Parathyroid adenoma (tissue), 2 donors: ENCODE measurements around the gene CYB5D1.

ENCODE experiments used
- H2AFZ ChIP-seq: fragments of 300-600 bp; sonication (generic); one replicate; pipeline ENCODE4 v1.7.0; 2017; ENCODE audit warnings: antibody characterized with exemption, mild to moderate bottlenecking
- H3K27ac ChIP-seq: fragments of 300-600 bp; sonication (generic); one replicate; pipeline ENCODE4 v1.7.0; 2017
- H3K27me3 ChIP-seq: fragments of 300-600 bp; sonication (generic); one replicate; pipeline ENCODE4 v1.7.0; 2017; ENCODE audit warnings: low read length; ENCODE audit not compliant: control insufficient read depth, insufficient read depth
- H3K36me3 ChIP-seq: fragments of 300-600 bp; sonication (generic); one replicate; pipeline ENCODE4 v1.7.0; 2017; ENCODE audit warnings: low read length; ENCODE audit not compliant: control insufficient read depth, insufficient read depth
- H3K4me1 ChIP-seq: fragments of 300-600 bp; sonication (generic); one replicate; pipeline ENCODE4 v1.7.0; 2017; ENCODE audit warnings: control low read depth
- H3K4me2 ChIP-seq: fragments of 300-600 bp; sonication (generic); one replicate; pipeline ENCODE4 v1.7.0; 2017; ENCODE audit warnings: low read length
- H3K4me3 ChIP-seq: fragments of 300-600 bp; sonication (generic); one replicate; pipeline ENCODE4 v1.7.0; 2017; ENCODE audit warnings: low read depth, low read length
- H3K79me2 ChIP-seq: fragments of 300-600 bp; sonication (generic); one replicate; pipeline ENCODE4 v1.7.0; 2017; ENCODE audit warnings: control low read depth
- H3K9ac ChIP-seq: fragments of 300-600 bp; sonication (generic); one replicate; pipeline ENCODE4 v1.7.0; 2017; ENCODE audit warnings: mild to moderate bottlenecking
- H3K9me3 ChIP-seq: fragments of 300-600 bp; sonication (generic); one replicate; pipeline ENCODE4 v1.7.0; 2017; ENCODE audit warnings: low read length; ENCODE audit not compliant: control insufficient read depth
- TF ChIP-seq, protein P1 (sequence below): fragments of 300-600 bp; sonication (generic); IDR thresholded peaks from one replicate; pipeline ENCODE4 v1.7.0; 2017; ENCODE audit warnings: antibody characterized with exemption, mild to moderate bottlenecking
- donor health status: primary hyperparathyroidism.

CYB5D1 gene

DNA sequence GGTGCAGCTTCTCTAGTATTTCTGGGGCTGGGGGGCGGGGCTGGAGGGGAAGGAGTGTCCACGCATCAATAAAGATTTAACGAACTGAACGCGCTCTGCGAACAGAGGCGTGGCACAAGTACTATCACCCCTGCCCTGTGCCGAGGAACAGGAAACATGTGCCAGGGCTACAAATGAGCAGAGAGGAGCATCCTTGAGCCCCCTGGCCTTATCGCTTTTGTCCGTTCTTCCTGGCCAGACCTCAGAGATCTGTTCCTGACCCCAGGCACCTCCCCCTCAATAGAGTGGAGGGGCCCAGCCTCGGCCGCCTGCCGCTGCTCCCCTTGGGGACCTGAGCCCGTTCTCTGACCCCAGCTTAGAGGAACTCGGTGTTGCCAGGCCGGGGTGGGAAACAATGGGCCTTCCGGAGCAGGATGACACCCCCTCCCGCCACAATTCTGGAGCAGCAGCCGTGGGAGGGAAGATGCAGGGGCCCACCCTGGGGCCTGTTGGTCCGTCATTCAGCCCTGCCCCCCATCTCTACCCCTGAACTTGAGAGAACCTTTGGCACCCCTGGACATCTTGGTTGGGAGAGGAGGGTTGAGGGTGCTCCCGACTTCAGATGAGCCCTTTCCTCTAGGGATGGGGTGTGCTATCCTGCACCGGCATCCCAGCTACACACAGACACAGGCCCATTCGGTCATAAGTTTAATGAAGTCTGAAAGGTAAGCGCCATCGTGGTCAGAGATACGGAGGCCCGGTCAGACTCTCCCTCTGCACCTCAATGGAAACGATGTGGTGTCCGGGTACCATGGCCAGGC lies 1.6 kb upstream of the CYB5D1 start:
- no peaks in the 10 kb centered on the region for H3K79me2 ChIP-seq
- H3K4me2 ChIP-seq, result peak overlapping the region; percentile 86
- peak overlapping the region; percentile 96 for H3K27ac ChIP-seq
- TF ChIP-seq, protein P1, sequence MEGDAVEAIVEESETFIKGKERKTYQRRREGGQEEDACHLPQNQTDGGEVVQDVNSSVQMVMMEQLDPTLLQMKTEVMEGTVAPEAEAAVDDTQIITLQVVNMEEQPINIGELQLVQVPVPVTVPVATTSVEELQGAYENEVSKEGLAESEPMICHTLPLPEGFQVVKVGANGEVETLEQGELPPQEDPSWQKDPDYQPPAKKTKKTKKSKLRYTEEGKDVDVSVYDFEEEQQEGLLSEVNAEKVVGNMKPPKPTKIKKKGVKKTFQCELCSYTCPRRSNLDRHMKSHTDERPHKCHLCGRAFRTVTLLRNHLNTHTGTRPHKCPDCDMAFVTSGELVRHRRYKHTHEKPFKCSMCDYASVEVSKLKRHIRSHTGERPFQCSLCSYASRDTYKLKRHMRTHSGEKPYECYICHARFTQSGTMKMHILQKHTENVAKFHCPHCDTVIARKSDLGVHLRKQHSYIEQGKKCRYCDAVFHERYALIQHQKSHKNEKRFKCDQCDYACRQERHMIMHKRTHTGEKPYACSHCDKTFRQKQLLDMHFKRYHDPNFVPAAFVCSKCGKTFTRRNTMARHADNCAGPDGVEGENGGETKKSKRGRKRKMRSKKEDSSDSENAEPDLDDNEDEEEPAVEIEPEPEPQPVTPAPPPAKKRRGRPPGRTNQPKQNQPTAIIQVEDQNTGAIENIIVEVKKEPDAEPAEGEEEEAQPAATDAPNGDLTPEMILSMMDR, result no peak
- H3K9ac ChIP-seq, result peak overlapping the region; percentile 22
- H3K27me3 ChIP-seq, result no peaks in the 10 kb centered on the region
- H3K36me3 ChIP-seq, result no peaks in the 10 kb centered on the region
- H2AFZ ChIP-seq, result peak overlapping the region; percentile 72
- no peaks in the 10 kb centered on the region for H3K9me3 ChIP-seq
- peak overlapping the region; percentile 80 for H3K4me3 ChIP-seq
- peaks cover 20% of the 10 kb centered on the region for H3K4me1 ChIP-seq

DNA sequence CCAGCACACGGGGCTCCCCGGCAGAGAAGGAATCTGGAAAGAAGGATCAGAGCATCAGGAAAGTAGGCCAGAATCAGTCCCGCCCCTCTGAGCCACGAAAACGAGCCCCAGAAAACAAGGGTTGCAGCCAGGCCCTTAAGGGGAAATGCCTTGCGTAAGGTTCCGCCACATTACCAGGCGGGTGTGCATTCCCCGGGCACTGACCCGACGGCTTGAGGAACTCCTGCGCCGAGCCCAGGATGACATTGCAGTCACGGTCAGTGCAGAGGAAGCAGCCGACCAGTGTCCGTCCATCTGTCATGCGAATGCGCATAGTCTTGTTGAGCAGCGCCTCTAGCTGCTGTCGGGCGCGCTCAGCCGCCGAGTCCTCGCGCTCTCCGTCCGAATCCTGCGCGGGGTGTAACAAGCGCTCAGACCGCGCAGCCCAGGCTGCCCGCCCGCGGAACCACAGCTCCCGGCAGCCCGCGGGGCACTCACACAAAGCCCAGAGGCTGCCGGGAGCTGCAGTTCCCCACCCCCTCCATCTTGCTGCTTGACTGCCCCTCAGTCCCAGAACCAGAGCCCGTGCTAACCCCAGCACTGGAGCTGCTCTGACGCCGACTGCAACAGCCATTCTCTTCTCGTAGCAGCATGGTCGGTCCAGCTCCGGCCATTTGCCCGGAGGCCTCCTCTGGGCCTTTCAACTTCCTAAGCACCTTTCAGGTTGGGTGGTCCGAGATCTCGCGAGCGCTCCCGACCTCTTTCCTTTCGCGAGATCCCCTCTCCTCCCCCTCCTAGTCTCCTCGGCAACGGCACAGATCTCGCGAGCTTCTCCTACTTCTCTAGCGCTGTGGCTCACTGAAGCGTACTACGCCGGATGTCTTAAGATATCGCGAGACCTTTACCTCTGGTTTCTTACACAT lies 741 bp upstream of the CYB5D1 start, which contains the start of gene NAA38:
NAA38 (minus strand) TSS at position 749 of the 902 bp plus-strand sequence; CDS start at position 653, 96 bp downstream.
- peak within 1 kb of the TSS; percentile 96 for H3K27ac ChIP-seq
- H3K27me3 ChIP-seq, result no peaks in the 10 kb centered on the region
- TF ChIP-seq, protein P1, result peak; percentile 60
- peak within 1 kb of the TSS; percentile 80 for H3K4me3 ChIP-seq
- H3K79me2 ChIP-seq, result peaks cover 3% of the 10 kb centered on the region
- no peaks in the 10 kb centered on the region for H3K9me3 ChIP-seq
- H3K4me1 ChIP-seq, result peaks cover 13% of the 10 kb centered on the region
- H3K9ac ChIP-seq, result peak within 1 kb of the TSS; percentile 34
- no peaks in the 10 kb centered on the region for H3K36me3 ChIP-seq
- H2AFZ ChIP-seq, result peak within 1 kb of the TSS; percentile 72
- peak within 1 kb of the TSS; percentile 86 for H3K4me2 ChIP-seq

GRCh38 chr17:7858522-7858810 lies 663 bp downstream of the CYB5D1 start:
- peak overlapping the region; percentile 96 for H3K27ac ChIP-seq
- H2AFZ ChIP-seq, result peak overlapping the region; percentile 72
- H3K4me1 ChIP-seq, result peaks cover 13% of the 10 kb centered on the region
- H3K36me3 ChIP-seq, result no peaks in the 10 kb centered on the region
- peaks cover 11% of the 10 kb centered on the region for H3K79me2 ChIP-seq
- no peaks in the 10 kb centered on the region for H3K9me3 ChIP-seq
- no peaks in the 10 kb centered on the region for H3K27me3 ChIP-seq
- TF ChIP-seq, protein P1, result peak; percentile 27
- H3K9ac ChIP-seq, result no peak overlapping the region
- H3K4me3 ChIP-seq, result peak overlapping the region; percentile 80
- H3K4me2 ChIP-seq, result peak overlapping the region; percentile 86

DNA sequence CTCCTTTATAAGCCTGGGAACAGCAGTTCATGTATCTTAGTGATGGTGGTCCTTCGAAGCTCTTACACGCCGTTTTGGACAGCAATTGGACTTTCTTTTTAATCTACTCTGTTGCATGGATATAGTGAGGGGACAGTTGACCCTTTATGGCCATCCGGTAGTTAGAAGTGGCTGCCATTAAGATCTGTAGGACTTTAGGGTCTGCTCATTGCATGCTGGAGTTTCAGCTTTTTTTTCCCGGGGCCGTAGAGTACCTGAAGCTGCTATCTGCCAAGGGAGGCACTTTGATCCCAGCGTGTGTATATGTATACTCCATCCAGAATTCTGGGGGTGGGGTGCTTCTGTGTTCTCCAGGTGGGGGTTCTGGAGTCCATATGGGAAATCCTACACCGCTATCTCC lies 1.2 kb downstream of the CYB5D1 start:
- H3K27ac ChIP-seq, result no peak overlapping the region
- no peaks in the 10 kb centered on the region for H3K27me3 ChIP-seq
- H3K4me3 ChIP-seq, result no peak overlapping the region
- H3K36me3 ChIP-seq, result no peaks in the 10 kb centered on the region
- peak overlapping the region; percentile 86 for H3K4me2 ChIP-seq
- H3K9ac ChIP-seq, result no peak overlapping the region
- TF ChIP-seq, protein P1, result no peak
- H2AFZ ChIP-seq, result no peak overlapping the region
- peaks cover 11% of the 10 kb centered on the region for H3K79me2 ChIP-seq
- H3K4me1 ChIP-seq, result peaks cover 13% of the 10 kb centered on the region
- H3K9me3 ChIP-seq, result no peaks in the 10 kb centered on the region
